HG03469 (cell line): ENCODE data around the gene NCAM2.

Experiments
- ATAC-seq: cut with Tn5 transposase; IDR thresholded peaks from one replicate; pipeline ENCODE4 v1.9.1; 2021; ENCODE audit warnings: mild to moderate bottlenecking, moderate library complexity, moderate number of reproducible peaks; ENCODE audit not compliant: unreplicated experiment

Gene NCAM2

GRCh38 chr21:21025742-21026141, 27.5 kb downstream of the NCAM2 start:
- ATAC-seq, result no peak

GRCh38 chr21:21028275-21028820, 30.1 kb downstream of the NCAM2 start:
- ATAC-seq, result no peak

- no peak for ATAC-seq
These were observed 31.0 kb downstream of the NCAM2 start for GRCh38 chr21:21029164-21029563.

- ATAC-seq, result no peak
These were observed 32.1 kb downstream of the NCAM2 start for GRCh38 chr21:21030311-21030710.

DNA sequence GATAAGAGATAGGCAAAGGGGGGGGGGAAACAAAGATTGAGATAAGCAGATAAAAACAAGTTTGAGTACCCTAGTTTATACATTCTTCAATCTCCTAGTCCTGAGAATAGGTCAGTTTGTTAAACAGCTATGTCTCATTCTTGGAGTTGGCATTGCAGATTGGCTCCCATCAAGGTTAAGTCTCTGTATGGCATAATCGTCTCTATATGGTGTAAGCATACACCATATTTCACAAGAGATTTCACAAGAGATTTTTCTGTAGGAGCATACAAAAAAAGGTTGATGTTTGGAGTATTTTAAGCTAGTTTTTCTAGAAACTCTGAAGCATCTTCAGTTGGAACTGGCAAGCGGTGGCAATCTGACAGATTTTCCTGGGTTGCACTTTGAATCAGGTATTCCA, 35.8 kb downstream of the NCAM2 start:
- ATAC-seq, result no peak

DNA sequence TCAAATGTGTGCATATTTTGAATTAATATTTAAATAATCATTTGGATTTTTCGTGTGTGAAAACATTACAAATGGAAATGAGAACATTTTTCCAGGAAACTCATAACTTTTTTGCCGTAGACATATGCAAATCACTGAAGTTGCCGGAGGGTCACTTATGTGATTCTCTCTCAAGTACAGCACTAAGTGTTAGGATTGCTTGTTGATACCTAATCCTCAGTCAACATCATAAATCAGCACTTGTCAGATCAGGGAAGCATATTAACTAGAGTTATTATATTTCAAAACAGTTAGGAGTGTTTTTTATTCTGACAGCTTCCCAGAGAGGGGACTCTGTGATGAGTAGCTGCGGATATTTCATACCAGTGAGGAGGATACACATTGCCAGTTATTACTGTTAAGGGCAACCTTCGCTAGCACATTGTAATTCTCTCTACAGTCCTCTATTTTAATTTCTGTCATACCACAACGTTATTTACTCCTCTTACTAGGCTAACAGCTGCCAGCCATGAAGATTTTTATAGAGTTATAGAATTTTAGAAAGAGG, 41.5 kb downstream of the NCAM2 start:
- ATAC-seq, result no peak

DNA sequence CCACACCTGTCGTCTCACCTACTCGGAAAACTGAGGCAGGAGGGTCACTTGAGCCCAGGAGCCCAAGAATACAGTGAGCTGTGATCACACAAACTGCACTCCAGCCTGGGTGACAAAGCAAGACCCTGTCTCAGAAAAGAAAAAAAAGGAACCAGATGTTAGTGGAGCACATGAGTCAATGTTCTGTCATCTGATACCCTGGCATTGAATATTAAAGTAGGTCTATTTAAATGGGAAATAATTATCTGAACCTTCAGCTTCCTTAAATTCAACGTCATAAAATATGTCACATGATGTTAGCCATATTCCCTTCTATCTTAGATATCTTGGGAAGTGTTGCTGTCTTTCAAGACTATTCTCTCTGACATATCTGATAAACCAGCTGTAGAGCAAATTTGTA, 47.3 kb downstream of the NCAM2 start:
- no peak for ATAC-seq

- ATAC-seq, result no peak
These were observed 47.9 kb downstream of the NCAM2 start for GRCh38 chr21:21046063-21046462.

- no peak for ATAC-seq
These were observed 53.2 kb downstream of the NCAM2 start for GRCh38 chr21:21051109-21052055.

- no peak for ATAC-seq
These were observed 54.5 kb downstream of the NCAM2 start for GRCh38 chr21:21052672-21053071.

GRCh38 chr21:21057349-21058062, 59.3 kb downstream of the NCAM2 start:
- ATAC-seq, result no peak

GRCh38 chr21:21063828-21064227, 65.6 kb downstream of the NCAM2 start:
- ATAC-seq, result no peak

- ATAC-seq, result no peak
These were observed 66.1 kb downstream of the NCAM2 start for GRCh38 chr21:21064353-21064752.

- no peak for ATAC-seq
These were observed 69.2 kb downstream of the NCAM2 start for GRCh38 chr21:21067375-21067774.

- ATAC-seq, result no peak
These were observed 76.1 kb downstream of the NCAM2 start for GRCh38 chr21:21074305-21074704.

GRCh38 chr21:21076051-21076450, 77.8 kb downstream of the NCAM2 start:
- no peak for ATAC-seq

DNA sequence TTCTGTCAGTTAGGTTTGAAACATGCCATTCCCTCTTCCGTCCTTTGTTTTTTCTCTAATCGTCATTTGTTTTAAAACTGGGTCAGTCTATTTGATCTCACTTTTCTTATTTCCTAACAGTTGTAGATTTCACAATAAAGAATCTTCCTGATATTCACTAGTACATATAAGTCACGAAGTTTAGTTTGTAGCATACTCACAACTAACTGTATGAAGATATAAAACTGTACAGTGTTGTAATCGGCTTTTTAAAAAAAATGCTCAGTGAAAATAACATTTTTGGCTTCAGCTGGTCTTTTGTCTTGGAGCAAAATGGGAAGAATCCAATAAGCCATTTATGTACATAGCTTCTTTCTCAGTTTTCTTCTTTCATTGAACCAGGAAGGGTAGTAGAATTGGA, 78.3 kb downstream of the NCAM2 start:
- ATAC-seq, result no peak

GRCh38 chr21:21079646-21080045, 81.4 kb downstream of the NCAM2 start:
- no peak for ATAC-seq

DNA sequence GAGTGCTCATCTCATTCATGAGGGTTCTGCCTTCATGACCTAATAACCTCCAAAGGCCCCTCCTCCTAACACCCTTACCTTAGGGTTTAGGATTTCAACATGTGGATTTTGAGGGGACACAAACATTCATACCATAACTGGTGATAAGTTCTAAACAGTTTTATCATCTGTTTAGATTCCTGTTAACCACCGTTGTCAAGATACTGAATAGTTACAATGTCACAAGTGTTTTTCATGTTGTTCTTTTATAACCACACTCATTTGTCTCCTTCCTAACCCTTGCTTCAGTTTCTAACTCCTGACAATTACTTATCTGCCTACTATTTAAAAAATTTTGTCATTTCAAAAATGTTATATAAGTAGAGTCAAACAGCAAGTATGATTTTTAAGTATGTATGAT, 86.0 kb downstream of the NCAM2 start:
- ATAC-seq, result no peak

DNA sequence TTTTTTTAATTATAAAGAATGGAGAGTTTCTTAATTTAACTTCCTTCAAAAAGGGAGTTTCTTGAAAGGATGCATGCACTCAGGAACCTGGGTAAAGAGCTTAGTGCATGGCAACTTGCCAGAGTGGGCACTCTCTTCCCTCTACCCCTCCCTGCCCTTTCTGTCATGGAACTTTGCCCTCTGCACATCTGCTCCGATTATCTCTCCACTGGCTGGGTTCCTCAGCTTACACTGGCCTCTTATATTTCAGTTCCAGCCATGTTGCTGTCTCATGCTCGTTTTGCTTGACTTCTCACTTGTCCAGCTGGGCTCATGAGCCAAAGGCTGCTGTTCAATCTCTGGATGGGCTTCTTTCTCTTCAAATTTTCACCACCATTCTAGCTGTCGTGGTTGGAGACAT, 87.0 kb downstream of the NCAM2 start:
- ATAC-seq, result no peak

DNA sequence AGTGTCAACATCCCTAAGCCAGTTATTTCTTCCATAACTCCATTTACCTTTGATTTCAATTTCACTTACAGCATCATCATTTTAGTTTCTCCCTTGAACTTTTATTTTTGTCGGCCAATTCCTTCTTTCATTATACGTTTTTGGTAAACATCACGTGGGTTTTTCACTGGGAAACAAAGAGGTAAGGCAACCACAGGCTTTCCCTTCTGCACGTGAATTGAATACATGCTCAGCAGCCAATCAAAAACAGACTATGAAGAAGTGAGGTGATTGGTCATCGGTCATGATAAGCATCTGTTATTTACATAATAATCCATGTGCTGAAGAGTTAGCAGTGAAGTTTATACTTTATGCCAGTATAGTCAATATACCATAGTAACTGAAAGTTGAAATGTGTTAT, 98.7 kb downstream of the NCAM2 start:
- ATAC-seq, result no peak

GRCh38 chr21:21097466-21097865, 99.3 kb downstream of the NCAM2 start:
- no peak for ATAC-seq
